ENCODE measurements around the gene SPG7. TPM values are rescaled to one million over a fixed set of nuclear protein-coding genes. Genes with fewer than 3 reads are reported as not detected.

SPG7 gene
- total and polyA plus RNA-seq, 11 donors: 84.0 to 168 (median 95.9) TPM

DNA sequence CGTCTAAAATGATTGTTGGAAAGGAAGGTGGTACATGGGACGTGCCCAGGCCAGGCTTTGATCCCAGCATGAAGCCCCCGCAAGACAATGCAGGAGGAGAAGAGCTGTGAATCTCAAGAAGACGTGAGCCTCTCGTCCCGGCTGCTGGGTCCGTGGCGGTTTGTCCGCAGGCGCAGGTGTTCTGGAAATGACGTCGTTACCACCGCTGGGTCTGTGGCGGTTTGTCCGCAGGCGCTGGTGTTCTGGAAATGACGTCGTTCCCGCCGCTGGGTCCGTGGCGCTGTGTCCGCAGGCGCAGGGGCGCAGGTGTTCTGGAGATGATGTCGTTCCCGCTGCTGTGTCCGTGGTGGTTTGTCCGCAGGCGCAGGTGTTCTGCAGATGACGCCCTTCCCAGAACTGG lies 14.1 kb downstream of the SPG7 start:
- no peak for DNase-seq
- TF ChIP-seq POLR2A (IDR thresholded peaks at IDR 0.05): no peak
- TF ChIP-seq, protein P1, sequence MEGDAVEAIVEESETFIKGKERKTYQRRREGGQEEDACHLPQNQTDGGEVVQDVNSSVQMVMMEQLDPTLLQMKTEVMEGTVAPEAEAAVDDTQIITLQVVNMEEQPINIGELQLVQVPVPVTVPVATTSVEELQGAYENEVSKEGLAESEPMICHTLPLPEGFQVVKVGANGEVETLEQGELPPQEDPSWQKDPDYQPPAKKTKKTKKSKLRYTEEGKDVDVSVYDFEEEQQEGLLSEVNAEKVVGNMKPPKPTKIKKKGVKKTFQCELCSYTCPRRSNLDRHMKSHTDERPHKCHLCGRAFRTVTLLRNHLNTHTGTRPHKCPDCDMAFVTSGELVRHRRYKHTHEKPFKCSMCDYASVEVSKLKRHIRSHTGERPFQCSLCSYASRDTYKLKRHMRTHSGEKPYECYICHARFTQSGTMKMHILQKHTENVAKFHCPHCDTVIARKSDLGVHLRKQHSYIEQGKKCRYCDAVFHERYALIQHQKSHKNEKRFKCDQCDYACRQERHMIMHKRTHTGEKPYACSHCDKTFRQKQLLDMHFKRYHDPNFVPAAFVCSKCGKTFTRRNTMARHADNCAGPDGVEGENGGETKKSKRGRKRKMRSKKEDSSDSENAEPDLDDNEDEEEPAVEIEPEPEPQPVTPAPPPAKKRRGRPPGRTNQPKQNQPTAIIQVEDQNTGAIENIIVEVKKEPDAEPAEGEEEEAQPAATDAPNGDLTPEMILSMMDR (IDR thresholded peaks at IDR 0.05): no peak
- H3K9me3 ChIP-seq: no peaks in the 10 kb centered on the region
- intact Hi-C loops (cut with DNase I): loop anchor here in 1 of 10 donors (5.0 kb wide), 1 partner anchor 35 kb away; no protein-coding TSS in a partner anchor
- 93 to 97% (median 95%) methylated on average over 31 of the region's 31 CpGs for WGBS, 4 donors
- no peak for ATAC-seq
- peaks cover 0 to 99% (median 94%) of the 10 kb centered on the region in 9 donors for H3K36me3 ChIP-seq
- H3K4me3 ChIP-seq: no peak overlapping the region
- peaks cover 3 to 27% (median 15%) of the 10 kb centered on the region in 12 donors for H3K4me1 ChIP-seq
- H3K27ac ChIP-seq: peak overlapping the region in 1 of 12 donors; percentile 81
- no peaks in the 10 kb centered on the region for H3K27me3 ChIP-seq

DNA sequence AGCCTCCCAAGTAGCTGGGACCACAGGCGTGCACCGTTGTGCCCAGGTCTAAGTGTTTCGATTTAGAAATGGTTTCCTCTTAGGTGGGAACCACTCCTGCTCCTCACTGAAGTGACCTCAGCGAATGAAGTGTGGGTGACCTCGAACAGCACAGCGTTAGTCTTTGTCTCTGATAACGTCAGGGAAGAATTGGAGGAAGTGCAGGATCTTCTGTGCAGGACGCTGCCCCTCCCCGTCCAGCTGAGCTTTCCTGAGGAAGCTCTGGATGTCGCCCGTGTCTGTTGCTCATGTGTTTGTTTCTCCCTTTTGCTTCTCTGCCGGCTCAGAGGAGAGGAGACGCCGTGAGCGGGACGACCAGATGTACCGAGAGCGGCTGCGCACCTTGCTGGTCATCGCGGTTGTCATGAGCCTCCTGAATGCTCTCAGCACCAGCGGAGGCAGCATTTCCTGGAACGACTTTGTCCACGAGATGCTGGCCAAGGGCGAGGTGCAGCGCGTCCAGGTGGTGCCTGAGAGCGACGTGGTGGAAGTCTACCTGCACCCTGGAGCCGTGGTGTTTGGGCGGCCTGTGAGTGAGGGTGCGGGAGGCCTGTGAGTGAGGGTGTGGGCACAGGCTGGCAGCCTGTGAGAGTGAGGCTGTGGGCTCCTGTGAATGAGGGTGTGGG lies 15.6 kb downstream of the SPG7 start:
- Histone ChIP-seq H3K9me3 (no peaks in the 10 kb centered on the region), H3K4me1 (peaks cover 3 to 27% (median 15%) of the 10 kb centered on the region in 12 donors), H3K27me3 (no peaks in the 10 kb centered on the region), H3K36me3 (peaks cover 0 to 99% (median 93%) of the 10 kb centered on the region in 9 donors), H3K27ac (peak overlapping the region in 11 of 12 donors; percentile 28 to 81 (median 65)), H3K4me3 (peak overlapping the region in 10 of 12 donors; percentile 5 to 37 (median 26))
- intact Hi-C loops (cut with DNase I): loop anchor here in 1 of 10 donors (5.0 kb wide), 1 partner anchor 33 kb away; no protein-coding TSS in a partner anchor
- peak; percentile 32 to 85 (median 54) for ATAC-seq
- no peak for TF ChIP-seq POLR2A (IDR thresholded peaks at IDR 0.05)
- TF ChIP-seq, protein P1 (IDR thresholded peaks at IDR 0.05): peak in 2 of 12 donors; percentile 21 to 27
- DNase-seq: peak in 1 of 5 donors; percentile 33
- WGBS, 4 donors: 59 to 73% (median 67%) methylated on average over 29 to 32 of the region's 32 CpGs

DNA sequence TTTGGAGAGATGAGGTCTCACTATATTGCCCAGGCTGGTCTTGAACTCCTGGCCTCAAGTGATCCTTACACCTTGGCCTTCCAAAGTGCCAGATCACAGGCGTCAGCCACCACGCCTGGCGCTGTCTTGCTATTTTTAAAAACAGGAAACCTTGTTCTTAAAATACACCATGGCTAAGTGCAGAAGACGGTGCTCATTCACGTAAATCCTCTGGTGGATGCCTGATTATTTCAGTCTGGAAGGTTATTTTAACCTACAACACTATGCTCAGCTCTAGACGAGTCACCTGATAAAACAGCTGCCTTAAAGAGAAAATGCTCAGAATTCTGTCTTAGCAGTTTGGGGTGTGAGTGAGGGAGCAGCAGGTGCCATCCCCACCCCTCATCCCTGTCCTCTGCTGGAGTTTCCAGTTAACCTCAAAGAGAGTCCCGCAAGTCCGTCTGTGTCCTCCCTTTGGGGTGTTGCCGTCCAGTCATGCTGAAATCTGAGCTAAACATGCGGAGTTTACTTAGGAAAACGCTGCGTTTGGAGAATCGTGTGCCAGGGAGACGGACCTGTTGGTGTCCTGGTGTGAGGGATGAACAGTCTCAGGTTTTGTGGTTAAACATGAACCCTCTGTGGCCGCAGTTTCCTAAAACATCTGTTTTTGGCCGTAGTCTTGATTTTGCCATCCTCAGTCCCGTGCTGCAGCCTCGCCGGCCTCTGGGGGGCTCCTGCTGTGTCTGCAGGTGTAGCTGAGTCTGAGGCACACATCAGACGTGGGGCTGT lies 17.1 kb downstream of the SPG7 start:
- no peak overlapping the region for H3K4me3 ChIP-seq
- peaks cover 3 to 27% (median 15%) of the 10 kb centered on the region in 12 donors for H3K4me1 ChIP-seq
- intact Hi-C loops (cut with DNase I): no loop called here
- no peak for TF ChIP-seq POLR2A (IDR thresholded peaks at IDR 0.05)
- TF ChIP-seq, protein P1 (IDR thresholded peaks at IDR 0.05): no peak
- DNase-seq: peak in 4 of 5 donors; percentile 49 to 82 (median 62)
- WGBS, 4 donors: 51 to 60% (median 55%) methylated on average over 20 of the region's 20 CpGs
- H3K36me3 ChIP-seq: peaks cover 0 to 99% (median 93%) of the 10 kb centered on the region in 9 donors
- H3K9me3 ChIP-seq: no peaks in the 10 kb centered on the region
- ATAC-seq: peak; percentile 68 to 89 (median 86)
- peak overlapping the region in 11 of 12 donors; percentile 28 to 81 (median 58) for H3K27ac ChIP-seq
- H3K27me3 ChIP-seq: no peaks in the 10 kb centered on the region

DNA sequence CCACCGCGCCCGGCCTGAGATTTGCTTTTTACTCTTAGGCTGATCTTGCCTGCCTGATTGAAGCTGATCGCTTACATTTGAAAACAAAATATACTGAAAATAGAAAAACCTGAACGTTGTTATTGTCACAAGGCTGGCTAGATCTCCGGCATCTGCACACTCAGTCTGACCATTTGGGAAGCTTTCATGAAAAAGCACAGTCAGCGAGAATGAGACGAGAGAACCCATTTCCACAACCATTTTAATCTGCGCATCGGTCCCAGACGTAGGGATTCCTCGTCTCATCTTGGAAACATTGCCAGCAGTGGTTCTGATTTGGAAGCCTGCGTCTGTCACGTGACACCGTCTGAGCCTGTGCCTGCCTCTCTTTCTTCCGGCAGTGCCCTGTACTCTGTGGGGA lies 20.9 kb downstream of the SPG7 start:
- Histone ChIP-seq H3K4me3 (no peak overlapping the region), H3K27me3 (no peaks in the 10 kb centered on the region), H3K27ac (no peak overlapping the region), H3K4me1 (peaks cover 3 to 25% (median 16%) of the 10 kb centered on the region in 12 donors), H3K36me3 (peaks cover 0 to 100% (median 97%) of the 10 kb centered on the region in 9 donors), H3K9me3 (no peaks in the 10 kb centered on the region)
- ATAC-seq: no peak
- intact Hi-C loops (cut with DNase I): no loop called here
- TF ChIP-seq POLR2A (IDR thresholded peaks at IDR 0.05): no peak
- TF ChIP-seq, protein P1 (IDR thresholded peaks at IDR 0.05): no peak
- no peak for DNase-seq
- WGBS, 4 donors: 76 to 84% (median 83%) methylated on average over 16 of the region's 16 CpGs

Data from heart left ventricle (tissue), 16 donors.